ENCODE data around the gene MAP1LC3A.

Gene MAP1LC3A

DNA sequence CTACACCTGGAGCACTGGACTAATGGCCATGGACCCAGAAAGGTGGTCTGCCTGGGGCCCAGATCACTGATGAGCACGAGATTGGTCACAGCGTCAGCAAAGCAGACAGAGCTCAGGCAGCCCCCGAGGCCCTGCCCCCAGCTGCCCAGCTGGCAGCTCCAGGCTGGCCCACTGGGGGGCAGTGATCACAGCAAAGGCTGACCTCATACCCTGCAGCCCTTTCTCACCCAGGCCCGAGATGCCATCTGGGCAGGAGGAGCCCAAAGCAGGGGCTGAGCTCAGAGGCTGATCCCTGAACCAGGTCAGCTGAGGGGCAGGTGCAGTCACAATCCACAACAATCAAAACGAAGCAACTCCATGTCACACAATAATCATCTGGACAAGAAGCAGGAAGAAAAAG, 4.1 kb downstream of the MAP1LC3A start:
- Histone ChIP-seq H3K27ac (ENCODE audit: low read length) (no peak overlapping the region), H4K20me1 (ENCODE audit: insufficient read depth, low read length) (peaks cover 4% of the 10 kb centered on the region; the same call in 1 of the 2 replicates), H3K9ac (ENCODE audit: low read depth, low read length) (no peak overlapping the region), H3K4me2 (ENCODE audit: insufficient read depth, low read length) (no peak overlapping the region), H3K79me2 (ENCODE audit: insufficient read depth, low read length) (no peaks in the 10 kb centered on the region), H2AFZ (ENCODE audit: low read depth, low read length) (no peak overlapping the region), H3K36me3 (ENCODE audit: insufficient read depth, low read length) (peaks cover 62% of the 10 kb centered on the region), H3K9me3 (ENCODE audit: insufficient read depth, low read length, severe bottlenecking) (no peaks in the 10 kb centered on the region), H3K27me3 (ENCODE audit: insufficient read depth, low read length, poor library complexity) (no peaks in the 10 kb centered on the region), H3K4me1 (ENCODE audit: insufficient read depth, low read length) (no peaks in the 10 kb centered on the region), H3K4me3 (ENCODE audit: low read depth in 1 of 2, low read length in 2 of 2) (no peak overlapping the region)
- DNase-seq = peak; percentile 18
- TF ChIP-seq, protein P1, sequence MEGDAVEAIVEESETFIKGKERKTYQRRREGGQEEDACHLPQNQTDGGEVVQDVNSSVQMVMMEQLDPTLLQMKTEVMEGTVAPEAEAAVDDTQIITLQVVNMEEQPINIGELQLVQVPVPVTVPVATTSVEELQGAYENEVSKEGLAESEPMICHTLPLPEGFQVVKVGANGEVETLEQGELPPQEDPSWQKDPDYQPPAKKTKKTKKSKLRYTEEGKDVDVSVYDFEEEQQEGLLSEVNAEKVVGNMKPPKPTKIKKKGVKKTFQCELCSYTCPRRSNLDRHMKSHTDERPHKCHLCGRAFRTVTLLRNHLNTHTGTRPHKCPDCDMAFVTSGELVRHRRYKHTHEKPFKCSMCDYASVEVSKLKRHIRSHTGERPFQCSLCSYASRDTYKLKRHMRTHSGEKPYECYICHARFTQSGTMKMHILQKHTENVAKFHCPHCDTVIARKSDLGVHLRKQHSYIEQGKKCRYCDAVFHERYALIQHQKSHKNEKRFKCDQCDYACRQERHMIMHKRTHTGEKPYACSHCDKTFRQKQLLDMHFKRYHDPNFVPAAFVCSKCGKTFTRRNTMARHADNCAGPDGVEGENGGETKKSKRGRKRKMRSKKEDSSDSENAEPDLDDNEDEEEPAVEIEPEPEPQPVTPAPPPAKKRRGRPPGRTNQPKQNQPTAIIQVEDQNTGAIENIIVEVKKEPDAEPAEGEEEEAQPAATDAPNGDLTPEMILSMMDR (IDR thresholded peaks at IDR 0.05; ENCODE audit: borderline replicate concordance, extremely low read depth, low read length, poor library complexity, severe bottlenecking) = peak; percentile 51
- no peak for TF ChIP-seq EZH2 (IDR thresholded peaks at IDR 0.05; ENCODE audit: borderline replicate concordance, low read depth, low read length, severe bottlenecking)
- peak; percentile 58; the same call in 1 of the 3 replicates for ATAC-seq (ENCODE audit: insufficient read depth, low read depth)

DNA sequence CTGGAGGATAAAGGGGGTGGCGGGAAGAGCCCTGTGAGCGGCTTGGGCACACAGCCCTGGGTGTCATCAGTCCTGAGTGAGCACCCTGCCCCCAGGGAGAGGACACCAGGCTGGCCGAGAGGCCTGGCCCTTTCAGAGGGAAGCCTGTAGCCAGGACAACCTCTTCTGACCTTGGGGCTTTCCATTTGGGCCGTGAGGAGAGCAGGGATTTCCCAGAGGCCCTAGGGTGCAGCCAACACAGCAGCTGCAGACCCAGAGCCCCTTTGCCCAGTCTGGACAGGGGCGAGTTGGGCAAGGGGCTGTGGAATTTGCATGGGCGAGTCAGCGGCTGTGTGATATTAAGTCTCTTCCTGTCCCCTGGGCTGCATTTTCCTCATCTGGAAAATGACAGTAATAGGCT, 6.3 kb downstream of the MAP1LC3A start:
- Histone ChIP-seq H3K4me2 (ENCODE audit: insufficient read depth, low read length) (no peak overlapping the region), H3K27ac (ENCODE audit: low read length) (no peak overlapping the region), H3K9ac (ENCODE audit: low read depth, low read length) (no peak overlapping the region), H4K20me1 (ENCODE audit: insufficient read depth, low read length) (peaks cover 4% of the 10 kb centered on the region; the same call in 1 of the 2 replicates), H3K36me3 (ENCODE audit: insufficient read depth, low read length) (peaks cover 70% of the 10 kb centered on the region), H3K9me3 (ENCODE audit: insufficient read depth, low read length, severe bottlenecking) (no peaks in the 10 kb centered on the region), H3K4me1 (ENCODE audit: insufficient read depth, low read length) (no peaks in the 10 kb centered on the region), H3K27me3 (ENCODE audit: insufficient read depth, low read length, poor library complexity) (no peaks in the 10 kb centered on the region), H2AFZ (ENCODE audit: low read depth, low read length) (no peak overlapping the region), H3K79me2 (ENCODE audit: insufficient read depth, low read length) (no peaks in the 10 kb centered on the region), H3K4me3 (ENCODE audit: low read depth in 1 of 2, low read length in 2 of 2) (no peak overlapping the region)
- no peak for ATAC-seq (ENCODE audit: insufficient read depth, low read depth)
- DNase-seq = no peak
- TF ChIP-seq EZH2 (IDR thresholded peaks at IDR 0.05; ENCODE audit: borderline replicate concordance, low read depth, low read length, severe bottlenecking) = no peak
- TF ChIP-seq, protein P1 (IDR thresholded peaks at IDR 0.05; ENCODE audit: borderline replicate concordance, extremely low read depth, low read length, poor library complexity, severe bottlenecking) = no peak

DNA sequence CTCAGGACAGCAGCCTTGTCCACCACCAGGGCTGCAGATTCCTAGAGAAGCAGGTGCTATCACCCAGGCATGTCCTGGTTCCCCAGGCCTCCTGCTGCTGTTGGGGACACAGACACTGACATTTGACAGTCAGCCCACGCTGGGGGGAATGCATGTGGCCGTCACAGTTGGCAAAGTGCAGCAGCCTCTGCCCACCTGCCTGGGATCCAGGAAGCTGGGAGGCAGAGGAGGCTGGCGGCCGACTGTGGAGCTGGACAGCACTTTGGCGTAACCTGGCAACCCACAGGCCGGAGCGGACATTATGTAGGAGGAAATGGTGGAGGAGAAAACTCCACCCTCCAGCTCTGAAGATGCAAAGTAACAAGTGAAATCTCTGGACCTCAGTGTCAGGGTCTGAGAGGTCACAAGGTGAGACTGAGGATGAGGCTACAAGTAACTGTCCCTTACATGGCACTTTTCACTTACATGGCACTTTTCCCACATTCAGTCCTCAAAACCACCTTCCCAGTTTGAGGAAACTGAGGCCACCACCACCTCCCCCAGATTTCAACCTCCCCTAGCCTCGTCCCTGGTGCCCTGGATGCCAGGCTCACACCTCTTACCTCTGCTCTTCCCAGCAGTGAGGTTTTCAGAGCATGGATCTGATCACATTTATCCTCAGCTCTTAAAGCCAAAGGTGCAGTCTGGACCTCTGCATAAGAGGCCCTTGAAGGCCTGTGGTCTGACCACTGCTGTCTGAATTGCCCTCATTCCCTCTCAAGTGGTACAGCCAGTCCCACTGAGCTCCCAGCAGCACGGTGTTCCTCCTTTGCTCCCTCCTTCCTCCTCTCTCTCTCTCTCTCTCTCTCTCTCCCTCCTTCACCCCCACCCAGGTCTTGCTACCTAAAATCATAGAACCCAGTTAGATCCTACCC, 8.7 kb downstream of the MAP1LC3A start:
- H3K27ac ChIP-seq (ENCODE audit: low read length) = no peak overlapping the region
- ATAC-seq (ENCODE audit: insufficient read depth, low read depth) (no peak), DNase-seq (no peak)
- no peak overlapping the region for H3K4me2 ChIP-seq (ENCODE audit: insufficient read depth, low read length)
- no peaks in the 10 kb centered on the region for H3K27me3 ChIP-seq (ENCODE audit: insufficient read depth, low read length, poor library complexity)
- H3K9me3 ChIP-seq (ENCODE audit: insufficient read depth, low read length, severe bottlenecking) = no peaks in the 10 kb centered on the region
- H3K79me2 ChIP-seq (ENCODE audit: insufficient read depth, low read length) = no peaks in the 10 kb centered on the region
- peaks cover 4% of the 10 kb centered on the region; the same call in 1 of the 2 replicates for H4K20me1 ChIP-seq (ENCODE audit: insufficient read depth, low read length)
- H3K4me1 ChIP-seq (ENCODE audit: insufficient read depth, low read length) = no peaks in the 10 kb centered on the region
- no peak overlapping the region for H3K9ac ChIP-seq (ENCODE audit: low read depth, low read length)
- H2AFZ ChIP-seq (ENCODE audit: low read depth, low read length) = no peak overlapping the region
- peaks cover 60% of the 10 kb centered on the region for H3K36me3 ChIP-seq (ENCODE audit: insufficient read depth, low read length)
- TF ChIP-seq EZH2 (IDR thresholded peaks at IDR 0.05; ENCODE audit: borderline replicate concordance, low read depth, low read length, severe bottlenecking) = no peak
- TF ChIP-seq, protein P1 (IDR thresholded peaks at IDR 0.05; ENCODE audit: borderline replicate concordance, extremely low read depth, low read length, poor library complexity, severe bottlenecking) = no peak
- H3K4me3 ChIP-seq (ENCODE audit: low read depth in 1 of 2, low read length in 2 of 2) = no peak overlapping the region
